Measurements from ENCODE around the gene SLC25A24. TPM values are rescaled to one million over a fixed set of nuclear protein-coding genes. Genes with fewer than 3 reads are reported as not detected.

The SLC25A24 gene
- total RNA-seq, 1 experiment from 2014 or later, result 23.6 TPM

DNA sequence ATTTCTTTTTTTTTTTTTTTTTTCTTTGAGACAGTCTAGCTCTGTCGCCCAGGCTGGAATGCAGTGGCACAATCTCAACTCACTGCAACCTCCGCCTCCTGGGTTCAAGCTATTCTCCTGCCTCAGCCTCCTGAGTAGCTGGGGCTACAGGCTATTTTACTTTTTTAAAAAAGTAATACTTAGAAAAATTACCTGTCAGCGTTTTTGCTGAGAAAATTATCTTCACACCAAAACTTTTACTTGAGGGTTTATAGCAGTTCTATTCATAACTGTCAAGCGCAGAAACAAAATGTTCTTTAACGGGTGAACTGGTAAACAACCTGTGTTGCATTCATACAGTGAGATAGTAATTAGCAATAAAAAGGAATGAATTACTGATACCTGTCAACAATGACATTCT is 1.5 kb upstream of the SLC25A24 start:
- BruUV-seq (replicated peaks), result no TSS peak
- Histone ChIP-seq H3K9ac (ENCODE audit: low read length) (no peak overlapping the region), H4K20me1 (ENCODE audit: insufficient read depth) (no peaks in the 10 kb centered on the region), H3K4me2 (ENCODE audit: low read length) (no peak overlapping the region), H3K79me2 (ENCODE audit: insufficient read depth, low read length) (peaks cover 31% of the 10 kb centered on the region), H3K27me3 (ENCODE audit: insufficient read depth, low read length) (no peaks in the 10 kb centered on the region), H3K9me2 (ENCODE audit: insufficient read depth) (no peaks in the 10 kb centered on the region), H3K27ac (ENCODE audit: low read depth, low read length) (no peak overlapping the region), H2AFZ (ENCODE audit: low read depth, low read length, poor library complexity, severe bottlenecking) (no peak overlapping the region), H3K9me3 (ENCODE audit: control insufficient read depth in 1 of 2, insufficient read depth in 1 of 2, low read depth in 1 of 2, low read length in 2 of 2) (no peaks in the 10 kb centered on the region), H3K4me1 (ENCODE audit: control insufficient read depth in 1 of 2, insufficient read depth in 2 of 2, low read length in 2 of 2) (peaks cover 9 to 24% of the 10 kb centered on the region in 2 experiments; a peak in 3 of 4 replicates), H3K36me3 (ENCODE audit: control insufficient read depth in 1 of 2, insufficient read depth in 2 of 2, low read length in 2 of 2) (0 out of 4 replicates have a peak, but pooled peaks cover 0 to 4% of the 10 kb centered on the region in 2 experiments), H3K4me3 (replicated peaks in 1 of 2; ENCODE audit: low read depth in 1 of 2, low read length in 2 of 2) (no peak overlapping the region)
- TF ChIP-seq EZH2 (IDR thresholded peaks at IDR 0.05), result no peak
- no peak for TF ChIP-seq JUND (IDR thresholded peaks at IDR 0.05)
- TF ChIP-seq ZFX (IDR thresholded peaks at IDR 0.05), result no peak
- no peak for TF ChIP-seq MAX (IDR thresholded peaks at IDR 0.05)
- no peak for TF ChIP-seq CEBPB (IDR thresholded peaks at IDR 0.05; ENCODE audit: low read depth)
- no peak for TF ChIP-seq ZNF274 (IDR thresholded peaks at IDR 0.05; ENCODE audit: low read depth, low read length)
- no peak for TF ChIP-seq EZH2phosphoT487 (IDR thresholded peaks at IDR 0.05; ENCODE audit: borderline replicate concordance)
- TF ChIP-seq, protein P1, sequence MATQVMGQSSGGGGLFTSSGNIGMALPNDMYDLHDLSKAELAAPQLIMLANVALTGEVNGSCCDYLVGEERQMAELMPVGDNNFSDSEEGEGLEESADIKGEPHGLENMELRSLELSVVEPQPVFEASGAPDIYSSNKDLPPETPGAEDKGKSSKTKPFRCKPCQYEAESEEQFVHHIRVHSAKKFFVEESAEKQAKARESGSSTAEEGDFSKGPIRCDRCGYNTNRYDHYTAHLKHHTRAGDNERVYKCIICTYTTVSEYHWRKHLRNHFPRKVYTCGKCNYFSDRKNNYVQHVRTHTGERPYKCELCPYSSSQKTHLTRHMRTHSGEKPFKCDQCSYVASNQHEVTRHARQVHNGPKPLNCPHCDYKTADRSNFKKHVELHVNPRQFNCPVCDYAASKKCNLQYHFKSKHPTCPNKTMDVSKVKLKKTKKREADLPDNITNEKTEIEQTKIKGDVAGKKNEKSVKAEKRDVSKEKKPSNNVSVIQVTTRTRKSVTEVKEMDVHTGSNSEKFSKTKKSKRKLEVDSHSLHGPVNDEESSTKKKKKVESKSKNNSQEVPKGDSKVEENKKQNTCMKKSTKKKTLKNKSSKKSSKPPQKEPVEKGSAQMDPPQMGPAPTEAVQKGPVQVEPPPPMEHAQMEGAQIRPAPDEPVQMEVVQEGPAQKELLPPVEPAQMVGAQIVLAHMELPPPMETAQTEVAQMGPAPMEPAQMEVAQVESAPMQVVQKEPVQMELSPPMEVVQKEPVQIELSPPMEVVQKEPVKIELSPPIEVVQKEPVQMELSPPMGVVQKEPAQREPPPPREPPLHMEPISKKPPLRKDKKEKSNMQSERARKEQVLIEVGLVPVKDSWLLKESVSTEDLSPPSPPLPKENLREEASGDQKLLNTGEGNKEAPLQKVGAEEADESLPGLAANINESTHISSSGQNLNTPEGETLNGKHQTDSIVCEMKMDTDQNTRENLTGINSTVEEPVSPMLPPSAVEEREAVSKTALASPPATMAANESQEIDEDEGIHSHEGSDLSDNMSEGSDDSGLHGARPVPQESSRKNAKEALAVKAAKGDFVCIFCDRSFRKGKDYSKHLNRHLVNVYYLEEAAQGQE (IDR thresholded peaks at IDR 0.05; ENCODE audit: low read depth), result no peak
- ChIA-PET RAD21 (ENCODE audit: low non-redundant PET in 1 of 2, low total read pairs in 2 of 2, uncharacterized antibody in 2 of 2, unreplicated experiment in 2 of 2) (no interaction called here), CTCF (interaction anchor here (1.0 to 1.6 kb wide), 2 partner anchors 9 to 126 kb away, joined by 3 to 4 read pairs; no protein-coding TSS in a partner anchor), POLR2A (no interaction called here)
- ATAC-seq, result no peak
- intact Hi-C loops (cut with micrococcal nuclease), result no loop called here
- no peak for DNase-seq (ENCODE audit: low read depth, low spot score)
